Measurements from ENCODE around the gene CASTOR1.

The CASTOR1 gene

GRCh38 chr22:30263883-30264282 is 25.4 kb downstream of the CASTOR1 start:
- DNase-seq (ENCODE audit: low spot score), result no peak

- DNase-seq (ENCODE audit: low spot score), result no peak
Measured at GRCh38 chr22:30262917-30263741, 26.2 kb downstream of the CASTOR1 start.

- no peak for DNase-seq (ENCODE audit: low spot score)
Measured at GRCh38 chr22:30262112-30262511, 27.2 kb downstream of the CASTOR1 start.

GRCh38 chr22:30261134-30261533 is 28.2 kb downstream of the CASTOR1 start:
- no peak for DNase-seq (ENCODE audit: low spot score)

- DNase-seq (ENCODE audit: low spot score), result no peak
Measured at GRCh38 chr22:30260682-30261081, 28.6 kb downstream of the CASTOR1 start.

GRCh38 chr22:30260276-30260675 is 29.0 kb downstream of the CASTOR1 start:
- DNase-seq (ENCODE audit: low spot score), result no peak

GRCh38 chr22:30254314-30254713 is 35.0 kb downstream of the CASTOR1 start:
- DNase-seq (ENCODE audit: low spot score), result peak; percentile 39

GRCh38 chr22:30253205-30253852 is 36.0 kb downstream of the CASTOR1 start:
- DNase-seq (ENCODE audit: low spot score), result peak; percentile 91

GRCh38 chr22:30252411-30253204 is 36.7 kb downstream of the CASTOR1 start:
- DNase-seq (ENCODE audit: low spot score), result peak; percentile 92

GRCh38 chr22:30251711-30252110 is 37.6 kb downstream of the CASTOR1 start:
- DNase-seq (ENCODE audit: low spot score), result no peak

GRCh38 chr22:30250661-30251267 is 38.5 kb downstream of the CASTOR1 start:
- DNase-seq (ENCODE audit: low spot score), result peak; percentile 86

- no peak for DNase-seq (ENCODE audit: low spot score)
Measured at GRCh38 chr22:30250039-30250565, 39.2 kb downstream of the CASTOR1 start.

GRCh38 chr22:30249049-30250038 is 40.0 kb downstream of the CASTOR1 start:
- DNase-seq (ENCODE audit: low spot score), result peak; percentile 53

GRCh38 chr22:30248484-30248883 is 40.8 kb downstream of the CASTOR1 start:
- DNase-seq (ENCODE audit: low spot score), result no peak

- peak; percentile 57 for DNase-seq (ENCODE audit: low spot score)
Measured at GRCh38 chr22:30247974-30248373, 41.3 kb downstream of the CASTOR1 start.

- no peak for DNase-seq (ENCODE audit: low spot score)
Measured at GRCh38 chr22:30247561-30247960, 41.7 kb downstream of the CASTOR1 start.

GRCh38 chr22:30246814-30247376 is 42.4 kb downstream of the CASTOR1 start:
- peak; percentile 57 for DNase-seq (ENCODE audit: low spot score)

GRCh38 chr22:30245985-30246813 is 43.1 kb downstream of the CASTOR1 start, which contains the start of gene LIF:
Gene LIF, minus strand, starts transcription at chr22:30246759. Its CDS starts 64 bp downstream, at chr22:30246695.
- peak; percentile 65 for DNase-seq (ENCODE audit: low spot score)
